ENCODE results near the gene LINGO1.

Gene LINGO1

GRCh38 chr15:77633134-77633912 lies 611 bp upstream of the LINGO1 start:
- DNase-seq (ENCODE audit: low spot score): peak; percentile 92

DNA sequence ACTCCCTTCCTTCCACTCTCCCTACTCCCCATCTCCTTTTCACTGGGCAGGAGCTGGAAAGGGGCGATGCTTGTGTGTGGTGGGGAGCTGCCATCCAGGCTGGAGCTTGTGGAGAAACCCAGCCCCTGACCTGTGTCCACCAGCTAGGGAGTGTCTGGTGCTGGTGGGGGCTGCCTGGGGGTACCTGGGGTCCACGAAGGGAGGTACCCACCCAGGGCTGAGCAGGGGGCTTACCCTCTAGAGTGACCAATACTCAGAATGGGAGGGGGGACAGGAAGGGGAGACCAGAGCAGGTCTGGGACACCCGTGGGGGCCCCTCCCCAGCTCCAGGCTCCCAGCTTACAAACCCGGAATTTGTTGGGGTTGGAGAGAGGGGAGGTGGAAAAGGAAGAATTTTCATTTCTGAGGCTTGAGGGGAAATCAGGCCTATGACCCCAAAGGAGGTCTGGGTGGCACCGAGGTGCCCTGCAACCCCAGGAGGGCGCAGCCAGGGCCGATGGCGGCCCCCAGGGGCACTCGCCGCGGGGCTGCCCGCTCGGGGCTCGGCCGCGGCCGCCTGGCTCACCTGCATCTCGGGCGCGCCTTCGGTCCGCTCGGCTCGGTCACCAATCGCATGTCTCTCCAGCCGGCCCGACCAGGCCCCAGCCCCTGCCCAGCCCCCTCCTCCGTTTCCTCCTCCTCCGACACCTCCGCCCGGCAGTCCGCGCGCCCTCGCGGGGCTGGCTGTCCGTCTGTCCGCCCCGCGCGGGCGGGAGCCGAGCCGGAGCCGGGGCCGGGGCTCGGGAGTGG lies 773 bp downstream of the LINGO1 start:
- peak; percentile 74 for DNase-seq (ENCODE audit: low spot score)

- no peak for DNase-seq (ENCODE audit: low spot score)
Measured at GRCh38 chr15:77630956-77631744, 1.6 kb downstream of the LINGO1 start.

GRCh38 chr15:77630056-77630455 lies 2.7 kb downstream of the LINGO1 start:
- no peak for DNase-seq (ENCODE audit: low spot score)

DNA sequence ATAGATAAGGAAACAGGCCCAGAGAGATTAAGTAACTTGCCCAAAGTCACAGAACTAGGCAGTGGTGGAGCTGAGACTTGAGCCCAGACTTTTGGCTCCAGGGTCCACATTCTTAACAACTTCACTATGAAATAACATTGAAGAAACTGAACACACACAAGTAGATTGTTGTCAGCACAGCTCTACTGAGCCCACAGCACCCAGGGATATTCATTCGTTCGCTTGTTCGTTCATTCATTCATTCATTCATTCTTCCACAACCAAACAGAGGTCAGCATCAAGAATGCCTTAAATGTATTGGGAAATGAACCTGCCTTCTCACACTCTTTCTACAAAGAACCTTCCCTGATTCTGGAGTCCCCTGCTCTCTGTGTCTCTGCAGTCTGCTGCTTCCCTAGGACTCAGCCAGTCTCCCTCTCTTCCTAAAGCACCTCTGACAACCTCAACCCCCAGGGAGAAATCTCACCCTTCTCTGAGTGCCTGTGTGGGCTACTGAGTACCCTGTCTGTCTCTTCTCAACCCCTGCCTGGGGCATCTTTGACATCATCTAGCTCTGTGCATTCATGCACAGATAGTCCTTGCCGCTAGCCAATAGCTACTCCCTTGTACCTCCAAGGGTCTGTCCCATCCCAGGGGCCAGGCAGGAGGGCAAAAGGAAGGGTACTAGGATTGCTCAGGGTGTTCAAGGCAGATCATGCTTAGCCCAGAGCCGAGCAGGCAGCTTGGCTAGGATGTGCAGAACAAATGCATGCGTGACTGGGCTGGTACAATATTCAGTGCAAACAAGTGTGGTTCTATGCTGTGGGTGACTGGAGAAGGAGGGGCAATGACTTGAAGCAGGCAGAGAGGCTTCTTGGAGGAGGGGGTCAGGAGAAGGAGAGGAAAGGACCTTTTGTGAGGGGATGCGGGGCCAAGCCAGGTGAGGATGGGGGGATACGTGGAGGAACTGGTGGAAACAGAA lies 3.4 kb downstream of the LINGO1 start:
- no peak for DNase-seq (ENCODE audit: low spot score)

DNA sequence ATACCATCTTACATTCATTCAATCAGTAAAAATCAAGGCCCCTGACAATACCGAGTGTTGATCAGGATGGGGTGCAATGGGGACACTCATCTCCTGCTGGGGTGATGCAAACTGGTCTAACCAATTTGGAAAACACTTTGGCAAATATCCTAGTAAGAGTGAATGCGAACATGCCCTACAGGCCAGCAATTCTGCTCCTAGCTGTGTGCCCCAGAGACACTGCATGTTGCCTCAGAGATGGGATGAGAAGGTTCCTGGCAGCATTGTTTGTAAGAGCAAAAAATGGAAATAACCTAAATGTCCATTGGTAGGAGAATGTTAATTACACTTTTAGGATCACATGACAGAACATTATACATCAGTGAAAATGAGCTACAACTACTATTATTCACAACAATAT lies 4.7 kb downstream of the LINGO1 start:
- DNase-seq (ENCODE audit: low spot score): no peak

- no peak for DNase-seq (ENCODE audit: low spot score)
Measured at GRCh38 chr15:77627581-77627980, 5.1 kb downstream of the LINGO1 start.

DNA sequence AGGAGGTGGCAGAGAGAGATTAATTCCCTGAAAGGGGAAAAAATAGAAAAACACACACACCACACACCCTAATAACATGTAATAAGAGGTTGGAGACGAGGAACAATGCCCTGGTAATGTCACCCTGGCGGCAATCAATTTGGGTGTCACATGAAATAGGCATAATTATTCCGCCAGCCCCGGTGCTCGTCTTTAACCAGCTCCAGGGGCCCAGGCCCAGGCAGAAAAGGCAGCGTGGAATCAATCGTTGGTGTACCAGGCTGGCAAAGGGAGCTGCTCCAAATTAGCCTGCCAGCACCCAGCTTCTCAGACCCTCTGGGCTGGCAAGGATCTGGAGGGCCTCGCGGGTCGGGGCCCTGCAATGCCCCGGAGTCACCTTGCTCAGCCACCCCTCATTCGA lies 5.6 kb downstream of the LINGO1 start:
- DNase-seq (ENCODE audit: low spot score): no peak

DNA sequence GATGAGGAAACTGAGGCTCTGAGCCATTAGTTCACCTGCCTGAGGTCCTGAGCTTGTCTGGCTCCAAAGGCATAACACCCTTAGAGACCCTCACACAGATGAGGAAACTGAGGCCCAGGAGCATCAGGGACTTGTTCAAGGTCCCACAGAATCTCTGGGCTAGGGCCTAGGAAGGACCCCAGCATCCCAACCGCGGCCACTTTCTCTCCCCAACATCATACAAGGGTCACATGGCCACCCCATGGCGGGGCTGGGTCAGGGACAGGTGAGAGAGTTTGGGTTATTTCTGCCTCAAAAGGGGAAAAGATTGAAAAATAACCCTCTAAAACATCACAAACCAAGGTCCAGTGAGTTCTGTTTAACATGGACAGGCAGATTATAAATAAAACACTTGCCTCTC lies 6.7 kb downstream of the LINGO1 start:
- DNase-seq (ENCODE audit: low spot score): no peak

- no peak for DNase-seq (ENCODE audit: low spot score)
Measured at GRCh38 chr15:77625376-77625775, 7.3 kb downstream of the LINGO1 start.

DNA sequence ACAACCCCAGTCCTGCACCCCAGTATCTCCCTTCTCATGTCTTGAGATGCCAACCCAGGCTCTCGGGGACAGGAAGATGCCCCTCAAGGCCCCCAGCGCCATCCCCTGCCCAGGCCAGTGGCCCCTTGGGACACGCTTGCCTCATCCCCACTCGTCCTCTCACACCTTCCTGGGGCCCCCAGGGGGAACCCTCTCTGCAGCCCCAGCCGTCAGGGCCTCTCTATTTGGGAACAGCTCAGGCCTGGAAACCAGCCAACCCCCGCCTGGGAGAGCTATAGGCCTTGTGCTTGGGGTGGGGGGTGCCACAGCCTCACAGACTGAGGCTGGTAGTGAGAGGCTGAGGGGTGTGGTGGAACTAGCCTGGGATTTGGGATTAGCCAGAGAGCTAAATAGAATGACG lies 7.8 kb downstream of the LINGO1 start:
- no peak for DNase-seq (ENCODE audit: low spot score)

- DNase-seq (ENCODE audit: low spot score): no peak
Measured at GRCh38 chr15:77623755-77624524, 8.8 kb downstream of the LINGO1 start.

DNA sequence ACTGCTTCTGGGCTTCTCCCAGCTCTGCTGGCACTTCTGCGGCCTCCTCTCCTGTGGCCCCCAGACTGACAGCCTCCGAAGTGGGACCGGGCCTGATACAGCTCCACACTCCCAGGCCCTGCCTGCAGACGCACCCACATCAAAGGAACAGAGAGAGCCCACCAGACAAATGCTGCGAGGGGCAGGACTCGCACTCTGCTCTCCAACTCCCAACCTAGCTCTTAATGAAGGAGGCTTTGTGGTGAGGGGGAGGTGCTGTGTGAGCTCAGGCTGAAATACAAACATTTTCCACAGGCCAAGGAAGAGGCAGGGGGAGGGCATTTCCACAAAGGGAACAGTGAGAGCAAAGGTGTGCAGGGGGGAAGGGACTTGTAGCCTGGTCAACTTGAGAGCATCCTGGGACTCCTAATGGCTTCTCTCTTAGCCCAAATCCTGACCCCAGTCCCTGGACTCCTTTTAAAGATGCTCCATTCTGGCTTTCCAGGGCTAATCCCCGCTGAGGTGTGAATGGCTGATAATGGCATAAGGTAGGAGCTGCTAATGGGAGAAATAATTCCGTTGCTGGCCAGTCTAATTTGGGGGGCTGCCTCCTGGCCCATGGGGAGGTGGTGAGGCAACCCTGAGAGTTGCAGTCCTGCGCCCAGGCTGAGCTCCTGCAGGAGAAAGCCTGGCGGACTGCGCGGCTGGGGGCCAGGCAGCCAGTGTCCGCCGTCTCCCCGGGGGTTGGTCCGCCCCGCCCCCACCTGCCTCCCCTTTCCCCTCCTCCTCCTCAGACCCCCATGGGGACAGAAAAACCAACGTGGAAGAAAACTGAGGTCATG lies 9.6 kb downstream of the LINGO1 start:
- no peak for DNase-seq (ENCODE audit: low spot score)

DNA sequence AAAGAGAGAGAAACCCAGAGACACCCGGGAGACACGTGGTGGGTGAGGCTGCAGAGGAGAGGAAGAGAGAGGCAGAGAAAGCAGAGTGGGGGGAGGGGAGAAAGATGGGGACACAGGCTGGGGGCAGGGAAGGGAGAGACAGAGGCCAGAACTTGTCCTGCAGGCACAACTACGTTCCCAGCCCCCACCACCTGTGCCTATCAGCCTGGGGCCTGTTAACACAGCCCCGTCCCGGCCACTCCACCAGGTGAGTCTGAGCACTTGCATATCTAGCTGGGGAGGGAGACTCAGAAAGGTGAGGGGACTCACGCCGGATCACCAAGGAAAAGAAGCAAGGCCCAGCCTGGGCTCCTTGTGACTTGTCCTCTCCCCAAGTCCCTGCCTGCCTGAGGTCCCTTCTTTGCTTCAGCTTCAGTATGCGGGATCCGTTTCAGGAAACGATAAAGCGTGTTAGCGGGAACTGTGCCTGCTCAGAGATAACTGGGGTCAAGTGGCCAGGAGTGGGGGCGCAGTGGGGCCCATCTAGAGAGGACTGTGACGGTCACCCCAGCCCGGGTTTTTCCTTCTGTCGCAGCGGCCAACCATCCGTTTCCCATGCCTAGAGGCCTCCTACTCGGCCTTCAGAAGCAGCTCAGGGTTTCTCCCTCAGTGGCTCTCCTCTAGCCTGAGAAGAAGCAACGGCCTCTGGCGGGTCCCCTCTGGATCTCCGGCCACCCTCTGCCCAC lies 10.3 kb downstream of the LINGO1 start:
- DNase-seq (ENCODE audit: low spot score): no peak

DNA sequence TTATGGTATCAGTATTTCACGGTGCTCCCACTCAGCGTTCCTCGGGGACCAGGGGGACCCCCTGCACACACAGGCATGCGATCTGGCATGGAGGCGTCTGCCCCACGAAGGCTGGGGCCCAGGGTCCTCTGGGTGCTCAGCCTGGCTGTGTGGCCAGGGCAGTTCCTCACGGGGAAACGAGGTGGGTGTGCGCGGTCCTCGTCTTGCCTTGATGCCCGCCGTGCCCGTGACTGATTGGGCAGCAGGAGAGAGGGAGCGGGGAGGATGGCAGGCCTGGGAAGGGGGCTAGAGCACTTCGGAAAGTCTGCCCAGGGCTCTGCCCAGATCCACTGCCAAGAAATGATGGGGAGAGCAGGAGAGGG lies 10.9 kb downstream of the LINGO1 start:
- no peak for DNase-seq (ENCODE audit: low spot score)

GRCh38 chr15:77620960-77621647 lies 11.6 kb downstream of the LINGO1 start:
- no peak for DNase-seq (ENCODE audit: low spot score)

DNA sequence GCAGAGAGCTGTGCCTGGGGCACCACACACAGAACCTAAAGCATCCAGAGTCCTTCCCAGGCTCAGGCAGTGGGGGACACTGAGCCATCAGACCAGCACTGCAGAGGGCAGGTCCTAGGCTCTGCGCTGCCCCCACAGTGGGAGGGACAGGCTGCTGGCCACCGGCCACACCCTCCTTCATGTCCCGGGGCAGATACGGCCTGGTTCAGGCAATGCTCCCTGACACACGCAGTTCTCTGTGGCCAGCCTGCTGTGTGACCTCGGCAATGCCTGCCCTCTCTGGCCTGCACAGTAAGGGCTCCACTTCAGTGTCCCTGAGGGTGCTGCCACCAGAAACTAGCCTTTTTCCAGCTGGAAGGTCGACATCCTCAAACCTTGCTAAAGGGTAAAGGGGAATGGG lies 12.4 kb downstream of the LINGO1 start:
- DNase-seq (ENCODE audit: low spot score): no peak

GRCh38 chr15:77619883-77620282 lies 12.8 kb downstream of the LINGO1 start:
- no peak for DNase-seq (ENCODE audit: low spot score)

Measured in left forelimb (tissue), 1 donor.